K562 (cell line): ENCODE data around the gene PCNX2. TPM values are rescaled to one million over a fixed set of nuclear protein-coding genes. Genes with fewer than 3 reads are reported as not detected.

Experiments
- CEBPB ChIP-seq: fragments of 450-650 bp; IDR thresholded peaks from 2 replicates; pipeline ENCODE4 v1.6.1; 2016; ENCODE audit warnings: missing genetic modification characterization, missing compliant biosample characterization
- CREB3 ChIP-seq: fragments of 450-650 bp; conservative IDR thresholded peaks from 2 replicates; pipeline ENCODE4 v1.6.1; 2016; ENCODE audit warnings: missing genetic modification characterization, low read depth, mild to moderate bottlenecking, missing compliant biosample characterization, moderate library complexity
- GABPA ChIP-seq: fragments of 200-800 bp; sonication (Bioruptor generic); conservative IDR thresholded peaks from 2 replicates; pipeline ENCODE4 v1.6.1; 2016; ENCODE audit warnings: low read depth, missing genetic modification characterization, missing compliant biosample characterization
- KAT8 ChIP-seq: fragments of 450-650 bp; IDR thresholded peaks from 2 replicates; pipeline ENCODE4 v1.6.1; 2016; ENCODE audit warnings: low read depth, mild to moderate bottlenecking
- MTA2 ChIP-seq: fragments of 450-650 bp; IDR thresholded peaks from 2 replicates; pipeline ENCODE4 v1.6.1; 2016; ENCODE audit warnings: low read depth
- PHF8 ChIP-seq: fragments of 200-600 bp; sonication (generic); IDR thresholded peaks from 2 replicates; pipeline ENCODE4 v1.6.1; 2012; ENCODE audit warnings: mixed run types, mild to moderate bottlenecking, inconsistent platforms, low read length, moderate library complexity, borderline replicate concordance
- PTBP1 ChIP-seq: fragments of 200-400 bp; formaldehyde crosslinking; IDR thresholded peaks from 2 replicates; pipeline ENCODE4 v1.6.1; 2017; ENCODE audit warnings: low read depth, low read length
- USF1 ChIP-seq: sonication (generic); formaldehyde crosslinking; IDR thresholded peaks from 2 replicates; pipeline ENCODE4 v1.9.0; 2022; ENCODE audit warnings: mild to moderate bottlenecking, missing genetic modification reagents
- VEZF1 ChIP-seq: fragments of 200-800 bp; sonication (Bioruptor generic); IDR thresholded peaks from 2 replicates; pipeline ENCODE4 v1.6.1; 2017; ENCODE audit warnings: missing genetic modification characterization, missing compliant biosample characterization
- ZFP30 ChIP-seq: fragments of 250-450 bp; sonication (Bioruptor Pico); IDR thresholded peaks from 2 replicates; pipeline ENCODE4 v1.8.0; 2022; ENCODE audit warnings: moderate library complexity, mild to moderate bottlenecking, inconsistent platforms, borderline replicate concordance
- ZNF175 ChIP-seq: fragments of 200-800 bp; sonication (Bioruptor generic); IDR thresholded peaks from 2 replicates; pipeline ENCODE4 v1.6.1; 2016; ENCODE audit warnings: low read depth, mild to moderate bottlenecking, missing genetic modification characterization, missing compliant biosample characterization
- ZNF253 ChIP-seq: fragments of 250-450 bp; sonication (Bioruptor Pico); conservative IDR thresholded peaks from 2 replicates; pipeline ENCODE4 v1.6.1; 2021; ENCODE audit warnings: mild to moderate bottlenecking
- polyA plus RNA-seq, 8 experiments: library from polyadenylated mRNA; depleted of rRNA in 4 of 8; stranded (reverse) in 5 of 8; unstranded in 3 of 8; fragments of >200 nt; fragmentation: Nextera tagmentation in 2 of 8; fragmentation: Illumina TruSeq in 1 of 8; extraction: Ambion mirVana in 2 of 8; extraction: Trizol in 1 of 8; gene quantifications; 2 replicates each; pipeline versions ENCODE4 v1.2.1 to v1.2.3, GENCODE V29; 2011 to 2014; ENCODE audit warnings: inconsistent platforms in 1 of 8, missing spikeins in 1 of 8
- total RNA-seq, 7 experiments: library from RNA; depleted of rRNA in 6 of 7; stranded (reverse); fragments of >200 nt in 6 of 7; fragmentation: Illumina TruSeq in 2 of 7; extraction: Trizol in 2 of 7; gene quantifications; 2 replicates each; pipeline versions ENCODE4 v1.2.1 to v1.2.3, GENCODE V29; 2011 to 2021; ENCODE audit warnings: low replicate concordance in 1 of 7
- TF ChIP-seq, protein P1 (sequence below): fragments of 450-650 bp; formaldehyde crosslinking; conservative IDR thresholded peaks from 2 replicates; pipeline ENCODE4 v1.4.0; 2022; ENCODE audit warnings: mild to moderate bottlenecking, missing genetic modification characterization
- TF ChIP-seq, protein P2 (sequence below), 3 experiments: fragments of 200-800 bp in 1 of 3; sonication (Bioruptor generic) in 1 of 3; sonication (generic) in 1 of 3; formaldehyde crosslinking in 1 of 3; IDR thresholded peaks; 2 replicates each; pipeline versions ENCODE4 v1.6.1 to v1.8.0; 2016 to 2022; ENCODE audit warnings: mild to moderate bottlenecking in 2 of 3, missing compliant biosample characterization in 2 of 3, missing genetic modification characterization in 2 of 3, missing genetic modification reagents in 1 of 3
- TF ChIP-seq, protein P3 (sequence below): fragments of 250-450 bp; sonication (Bioruptor Pico); IDR thresholded peaks from 2 replicates; pipeline ENCODE4 v1.8.0; 2022; ENCODE audit warnings: moderate library complexity, mild to moderate bottlenecking, inconsistent platforms
- TF ChIP-seq, protein P4 (sequence below): fragments of 450-650 bp; IDR thresholded peaks from 2 replicates; pipeline ENCODE4 v1.7.0; 2016; ENCODE audit warnings: borderline replicate concordance

PCNX2 gene
- total and polyA plus RNA-seq, 9 of the 15 experiments (the other 6 are each of a cell fraction or from before 2014, with no cell fraction given), result 0.07 to 0.33 TPM; not detected in 7

DNA sequence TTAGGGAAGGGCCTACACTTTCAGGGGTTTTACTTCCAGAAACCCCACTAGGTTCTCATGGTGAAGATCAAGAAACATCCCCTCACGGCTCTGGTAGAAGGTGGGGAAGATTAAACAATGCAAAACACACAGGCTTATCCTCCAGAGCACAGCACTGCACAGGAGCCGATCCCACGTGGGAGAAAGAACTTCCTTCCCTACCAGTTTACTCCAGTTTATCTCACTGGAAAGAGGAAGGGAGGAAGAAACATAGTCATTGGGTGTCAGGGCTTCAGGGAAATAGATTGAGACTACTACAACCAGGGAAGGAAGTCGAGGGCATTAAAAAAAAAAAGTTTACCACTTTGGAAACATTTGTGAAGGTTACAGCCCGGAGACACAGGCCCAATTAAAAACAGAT lies 180.7 kb downstream of the PCNX2 start (continued):
- TF ChIP-seq PTBP1 (no peak), ZFP30 (no peak), GABPA (peak; percentile 56), VEZF1 (CRISPR knock-in tag) (0 out of 2 replicates have a peak, but pooled peaks have one; percentile 9), USF1 (no peak), PHF8 (no peak), ZNF253 (CRISPR knock-in tag) (no peak), ZNF175 (CRISPR knock-in tag) (0 out of 2 replicates have a peak, but pooled peaks have one; percentile 83), MTA2 (no peak), CEBPB (tag) (no peak), CREB3 (tag) (0 out of 2 replicates have a peak, but pooled peaks have one; percentile 20), KAT8 (no peak)
- TF ChIP-seq, protein P1, sequence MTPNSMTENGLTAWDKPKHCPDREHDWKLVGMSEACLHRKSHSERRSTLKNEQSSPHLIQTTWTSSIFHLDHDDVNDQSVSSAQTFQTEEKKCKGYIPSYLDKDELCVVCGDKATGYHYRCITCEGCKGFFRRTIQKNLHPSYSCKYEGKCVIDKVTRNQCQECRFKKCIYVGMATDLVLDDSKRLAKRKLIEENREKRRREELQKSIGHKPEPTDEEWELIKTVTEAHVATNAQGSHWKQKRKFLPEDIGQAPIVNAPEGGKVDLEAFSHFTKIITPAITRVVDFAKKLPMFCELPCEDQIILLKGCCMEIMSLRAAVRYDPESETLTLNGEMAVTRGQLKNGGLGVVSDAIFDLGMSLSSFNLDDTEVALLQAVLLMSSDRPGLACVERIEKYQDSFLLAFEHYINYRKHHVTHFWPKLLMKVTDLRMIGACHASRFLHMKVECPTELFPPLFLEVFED (CRISPR knock-in tag), result no peak
- TF ChIP-seq, protein P2, sequence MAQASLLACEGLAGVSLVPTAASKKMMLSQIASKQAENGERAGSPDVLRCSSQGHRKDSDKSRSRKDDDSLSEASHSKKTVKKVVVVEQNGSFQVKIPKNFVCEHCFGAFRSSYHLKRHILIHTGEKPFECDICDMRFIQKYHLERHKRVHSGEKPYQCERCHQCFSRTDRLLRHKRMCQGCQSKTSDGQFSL (CRISPR knock-in tag; IDR thresholded peaks at IDR 0.05), result no peak
- TF ChIP-seq, protein P2 (tag; IDR thresholded peaks at IDR 0.05), result no peak
- TF ChIP-seq, protein P3, sequence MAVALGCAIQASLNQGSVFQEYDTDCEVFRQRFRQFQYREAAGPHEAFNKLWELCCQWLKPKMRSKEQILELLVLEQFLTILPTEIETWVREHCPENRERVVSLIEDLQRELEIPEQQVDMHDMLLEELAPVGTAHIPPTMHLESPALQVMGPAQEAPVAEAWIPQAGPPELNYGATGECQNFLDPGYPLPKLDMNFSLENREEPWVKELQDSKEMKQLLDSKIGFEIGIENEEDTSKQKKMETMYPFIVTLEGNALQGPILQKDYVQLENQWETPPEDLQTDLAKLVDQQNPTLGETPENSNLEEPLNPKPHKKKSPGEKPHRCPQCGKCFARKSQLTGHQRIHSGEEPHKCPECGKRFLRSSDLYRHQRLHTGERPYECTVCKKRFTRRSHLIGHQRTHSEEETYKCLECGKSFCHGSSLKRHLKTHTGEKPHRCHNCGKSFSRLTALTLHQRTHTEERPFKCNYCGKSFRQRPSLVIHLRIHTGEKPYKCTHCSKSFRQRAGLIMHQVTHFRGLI (CRISPR knock-in tag), result peak; percentile 20; the same call in 1 of the 2 replicates
- TF ChIP-seq, protein P4, sequence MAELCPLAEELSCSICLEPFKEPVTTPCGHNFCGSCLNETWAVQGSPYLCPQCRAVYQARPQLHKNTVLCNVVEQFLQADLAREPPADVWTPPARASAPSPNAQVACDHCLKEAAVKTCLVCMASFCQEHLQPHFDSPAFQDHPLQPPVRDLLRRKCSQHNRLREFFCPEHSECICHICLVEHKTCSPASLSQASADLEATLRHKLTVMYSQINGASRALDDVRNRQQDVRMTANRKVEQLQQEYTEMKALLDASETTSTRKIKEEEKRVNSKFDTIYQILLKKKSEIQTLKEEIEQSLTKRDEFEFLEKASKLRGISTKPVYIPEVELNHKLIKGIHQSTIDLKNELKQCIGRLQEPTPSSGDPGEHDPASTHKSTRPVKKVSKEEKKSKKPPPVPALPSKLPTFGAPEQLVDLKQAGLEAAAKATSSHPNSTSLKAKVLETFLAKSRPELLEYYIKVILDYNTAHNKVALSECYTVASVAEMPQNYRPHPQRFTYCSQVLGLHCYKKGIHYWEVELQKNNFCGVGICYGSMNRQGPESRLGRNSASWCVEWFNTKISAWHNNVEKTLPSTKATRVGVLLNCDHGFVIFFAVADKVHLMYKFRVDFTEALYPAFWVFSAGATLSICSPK, result no peak
